Activated T-helper 9 cell treated with anti-CD3 and anti-CD28 coated beads, Interleukin-2, amount 50 U/mL, for 16 hours (primary cell): Measurements from ENCODE around the gene FGD4.

Source experiments
- DNase-seq: peaks from one replicate; pipeline ENCODE4 v3.0.0-alpha.2; 2020; ENCODE audit warnings: low read depth

The FGD4 gene

DNA sequence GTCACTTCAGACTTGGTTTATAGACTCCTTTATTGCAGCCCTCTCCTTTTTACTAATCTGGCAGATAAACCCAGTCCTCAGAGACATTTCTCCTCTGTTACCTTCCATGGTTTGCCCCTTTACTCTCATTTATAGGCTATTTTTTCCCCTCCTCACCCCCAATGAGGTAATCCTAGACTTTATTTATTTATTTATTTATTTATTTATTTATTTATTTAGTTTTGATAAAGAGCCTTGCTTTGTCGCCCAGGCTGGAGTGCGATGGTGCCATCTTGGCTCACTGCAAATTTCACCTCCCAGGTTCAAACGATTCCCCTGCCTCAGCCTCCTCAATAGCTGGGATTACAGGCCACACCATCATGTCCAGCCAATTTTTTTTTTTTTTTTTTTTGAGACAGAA lies 8.4 kb downstream of the FGD4 start:
- no peak for DNase-seq

DNA sequence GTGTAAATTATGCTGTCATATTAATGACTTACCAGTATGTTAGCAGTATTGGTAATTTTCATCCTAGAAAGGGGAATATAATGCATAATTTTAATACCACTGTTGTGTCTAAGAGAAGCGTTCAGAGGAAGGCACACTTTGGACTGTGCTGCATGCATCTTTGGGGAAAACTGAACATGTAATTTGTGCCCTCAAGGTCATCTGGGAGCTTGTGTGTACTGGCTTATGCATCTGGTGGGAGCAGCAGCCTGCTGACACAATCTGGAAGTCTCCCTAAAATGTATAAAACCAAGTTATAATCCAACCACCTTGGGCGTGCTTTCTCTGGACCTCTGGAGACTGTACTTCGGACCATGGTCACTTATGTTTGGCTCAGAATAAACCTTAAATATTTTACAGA lies 14.1 kb downstream of the FGD4 start:
- DNase-seq: no peak

DNA sequence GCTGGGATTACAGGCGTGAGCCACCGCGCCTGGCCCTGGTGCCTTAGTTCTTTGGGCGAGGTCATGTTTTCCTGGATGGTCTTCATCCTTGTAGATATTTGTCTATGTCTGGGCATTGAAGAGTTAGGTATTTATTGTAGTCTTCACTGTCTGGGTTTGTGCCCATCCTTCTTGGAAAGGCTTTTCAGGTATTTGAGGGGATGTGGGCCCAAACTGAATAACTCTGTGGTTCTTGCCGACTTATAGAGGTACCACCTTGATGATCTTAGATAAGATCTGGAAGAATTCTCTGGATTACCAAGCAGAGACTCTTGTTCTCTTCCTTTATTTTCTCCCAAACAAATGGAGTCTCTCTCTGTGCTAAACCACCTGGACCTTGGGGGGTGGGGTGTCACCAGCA lies 18.9 kb downstream of the FGD4 start:
- DNase-seq: no peak

DNA sequence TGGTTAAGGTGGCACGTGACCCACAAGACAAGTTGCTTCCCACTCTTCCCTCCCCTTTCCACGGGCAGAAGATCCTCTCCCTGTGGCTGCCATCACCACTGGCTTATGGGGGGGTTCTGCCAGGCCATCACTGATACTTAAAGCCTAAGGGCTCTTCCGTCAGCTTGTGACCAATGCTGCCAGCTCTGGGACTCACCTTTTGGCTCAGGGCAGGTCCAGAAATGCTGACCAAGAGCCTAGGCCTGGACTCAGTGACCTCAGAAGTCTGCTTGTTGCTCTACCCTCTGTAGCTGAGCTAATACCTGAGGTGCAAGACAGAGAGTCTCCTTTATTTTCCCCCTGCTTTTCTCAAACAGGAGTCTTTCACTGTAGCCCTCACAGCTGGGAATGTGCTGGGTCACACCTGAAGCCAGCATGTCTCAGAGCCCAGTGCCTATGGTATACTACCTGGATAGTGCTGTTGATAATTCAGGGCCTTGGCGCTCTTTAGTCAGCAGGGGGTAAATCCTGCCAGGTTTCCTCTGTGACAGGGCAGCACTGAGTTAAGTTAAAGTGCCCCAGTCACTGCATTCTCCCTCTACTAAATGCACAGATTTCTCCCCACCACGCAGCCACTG lies 19.7 kb downstream of the FGD4 start:
- no peak for DNase-seq

DNA sequence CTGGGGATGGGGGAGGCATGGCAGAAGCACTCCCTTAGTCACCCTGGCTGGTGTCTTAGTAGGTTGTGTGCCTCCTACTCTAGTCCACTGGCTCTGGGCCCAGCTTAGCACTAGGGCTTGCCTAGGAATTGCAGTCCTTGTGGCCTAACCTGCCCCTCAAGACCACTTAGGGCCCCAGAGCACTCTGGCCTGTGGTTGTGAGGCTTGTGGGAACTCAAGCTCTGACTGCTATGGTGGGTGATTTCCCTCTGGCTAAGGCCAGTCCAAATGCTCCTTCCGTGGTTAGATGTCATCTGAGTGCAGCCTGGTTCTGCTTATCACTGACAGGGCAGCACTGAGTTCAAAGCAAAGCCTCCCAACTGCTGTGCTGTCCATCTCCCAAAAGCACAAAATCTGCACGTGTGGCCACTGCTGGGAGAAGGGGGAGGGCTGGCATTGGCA lies 20.2 kb downstream of the FGD4 start:
- no peak for DNase-seq

DNA sequence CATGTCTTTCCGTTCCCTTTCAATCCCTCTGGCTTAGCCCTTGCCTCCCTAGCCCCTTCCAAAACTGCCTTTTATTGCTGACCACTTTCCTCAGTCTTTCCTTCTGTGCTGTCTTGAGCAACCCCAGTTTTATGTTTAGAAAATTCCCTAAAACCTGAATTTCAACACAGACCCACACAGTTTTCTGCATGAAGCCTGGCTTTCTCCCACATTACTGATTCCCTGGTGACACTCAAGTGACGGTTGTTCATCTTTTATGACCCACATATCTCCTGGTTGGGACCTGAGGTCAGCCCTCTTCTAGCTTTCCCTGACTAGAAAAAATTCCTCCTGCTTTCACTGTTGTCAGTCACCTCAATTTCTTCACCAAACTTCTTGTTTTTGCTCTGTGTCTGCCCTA lies 21.0 kb downstream of the FGD4 start:
- DNase-seq: no peak

DNA sequence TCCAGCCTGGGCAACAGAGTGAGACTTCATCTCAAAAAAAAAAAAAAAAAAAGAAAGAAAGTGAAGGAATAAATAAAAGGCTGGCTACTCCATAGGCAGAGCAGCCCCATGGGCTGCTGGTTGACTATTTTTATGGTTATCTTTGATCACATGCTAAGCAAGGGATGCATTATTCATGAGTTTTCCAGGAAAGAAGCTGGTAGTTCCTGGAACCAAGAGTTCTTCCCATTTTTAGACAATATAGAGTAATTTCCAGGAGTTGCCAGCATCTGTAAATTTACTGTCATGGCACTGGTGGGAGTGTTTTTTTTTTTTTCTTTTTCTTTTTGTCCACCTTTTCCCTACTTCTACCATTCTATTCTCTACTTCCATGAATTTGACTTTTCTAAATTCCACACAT lies 24.2 kb downstream of the FGD4 start:
- DNase-seq: no peak

DNA sequence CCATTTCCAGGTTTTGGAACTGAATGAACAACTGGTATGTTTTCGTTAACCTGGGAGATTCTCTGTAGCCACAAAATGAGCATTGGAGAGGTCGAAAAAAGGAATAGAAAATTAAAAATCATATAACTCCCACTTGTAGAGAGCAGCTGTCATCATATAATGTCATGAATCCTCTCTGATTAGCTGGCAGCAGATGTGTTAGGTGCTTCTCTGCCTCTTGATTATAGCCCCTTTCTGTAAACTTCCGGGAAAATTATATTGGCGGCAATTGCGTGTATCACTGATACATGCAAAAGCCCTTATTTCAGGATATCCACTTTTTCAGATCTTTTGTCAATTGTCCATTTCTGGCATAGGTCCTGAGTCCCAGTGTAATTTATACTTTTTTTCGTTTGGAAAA lies 31.7 kb downstream of the FGD4 start:
- no peak for DNase-seq

DNA sequence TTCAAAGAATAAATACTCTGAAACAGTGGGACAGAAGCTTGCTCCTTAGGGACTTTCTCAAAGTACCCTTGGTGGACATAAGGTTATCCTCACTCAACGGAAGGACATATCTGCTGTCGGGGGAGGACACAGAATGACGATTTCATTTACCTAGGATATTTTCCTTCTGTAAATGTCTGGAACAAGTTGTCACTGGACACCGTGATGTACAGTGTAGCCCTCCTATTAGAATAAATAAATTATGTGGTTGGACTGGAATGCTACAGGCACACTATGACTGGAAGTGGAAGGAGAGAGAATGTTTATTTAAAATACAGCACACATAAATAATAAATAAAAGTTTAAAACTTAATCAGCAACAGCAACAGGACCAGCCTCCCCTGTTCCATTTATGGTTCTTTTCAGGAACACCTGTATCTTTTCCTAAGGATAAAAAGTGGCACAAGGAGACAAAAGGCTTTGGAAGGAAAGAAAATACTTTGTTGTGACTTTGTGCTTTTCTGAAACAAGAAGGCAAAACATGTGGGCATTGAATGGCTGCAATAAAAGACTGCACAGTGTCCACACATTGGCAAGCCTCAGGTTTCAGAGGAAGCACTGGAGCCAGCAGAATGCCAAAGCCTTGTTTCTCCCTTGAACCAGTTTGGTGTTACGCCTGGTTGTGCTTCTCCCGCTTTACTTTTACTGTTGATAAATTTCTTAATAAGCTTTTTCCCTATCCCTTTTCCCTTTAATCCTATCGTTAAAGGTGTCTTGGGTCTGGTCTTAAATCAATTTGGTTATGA lies 36.8 kb downstream of the FGD4 start:
- DNase-seq: no peak

DNA sequence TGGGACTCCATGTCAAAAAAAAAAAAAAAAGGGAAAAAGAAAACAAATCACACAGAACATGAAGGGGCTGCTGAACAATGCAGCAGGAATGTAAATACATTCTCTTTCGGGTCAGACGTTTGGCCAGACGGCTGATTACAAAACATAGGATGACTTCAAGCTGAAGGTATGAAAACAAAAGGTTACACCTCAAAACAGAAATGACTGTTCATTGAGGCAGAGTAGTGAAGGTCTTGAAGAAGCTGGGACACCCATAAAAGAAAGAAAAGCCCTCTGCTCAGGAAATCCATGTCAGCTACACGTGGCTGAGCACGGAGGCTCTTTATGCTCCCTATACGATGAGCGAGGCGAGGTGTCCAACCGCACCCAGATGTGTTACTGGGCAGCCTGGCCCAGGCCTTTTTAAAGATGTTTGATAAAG lies 37.7 kb downstream of the FGD4 start:
- DNase-seq: no peak

DNA sequence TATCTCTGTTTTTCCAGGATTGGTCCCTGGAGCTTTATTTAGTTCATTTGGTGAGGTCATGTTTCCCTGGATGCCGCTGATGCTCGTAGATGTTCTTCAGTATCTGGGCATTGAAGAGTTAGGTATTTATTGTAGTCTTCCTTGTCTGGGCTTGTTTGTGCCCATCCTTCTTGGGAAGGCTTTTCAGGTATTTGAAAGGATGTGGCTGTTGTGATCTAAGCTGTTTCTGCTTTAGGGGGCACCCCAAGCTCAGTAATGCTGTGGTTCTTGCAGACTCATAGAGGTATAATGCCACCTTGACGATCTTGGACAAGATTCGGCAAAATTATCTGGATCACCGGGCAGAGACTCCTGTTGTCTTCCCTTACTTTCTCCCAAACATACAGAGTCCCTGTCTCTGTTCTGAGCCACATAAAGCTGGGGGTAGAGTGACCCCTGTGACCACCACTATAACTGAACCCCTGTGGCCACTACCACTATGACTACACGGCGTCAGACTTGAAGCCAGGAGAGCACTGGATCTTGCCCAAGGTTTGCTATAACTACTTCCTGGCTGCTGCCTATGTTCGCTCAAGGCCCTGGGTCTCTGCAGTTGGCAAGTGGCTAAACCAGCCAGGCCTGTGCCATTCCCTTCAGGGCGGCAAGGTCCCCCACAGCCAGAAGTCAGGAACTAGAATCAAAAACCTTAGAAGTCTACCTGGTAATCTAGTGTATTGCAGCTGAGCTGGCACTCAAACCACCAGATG lies 40.9 kb downstream of the FGD4 start:
- DNase-seq: no peak

DNA sequence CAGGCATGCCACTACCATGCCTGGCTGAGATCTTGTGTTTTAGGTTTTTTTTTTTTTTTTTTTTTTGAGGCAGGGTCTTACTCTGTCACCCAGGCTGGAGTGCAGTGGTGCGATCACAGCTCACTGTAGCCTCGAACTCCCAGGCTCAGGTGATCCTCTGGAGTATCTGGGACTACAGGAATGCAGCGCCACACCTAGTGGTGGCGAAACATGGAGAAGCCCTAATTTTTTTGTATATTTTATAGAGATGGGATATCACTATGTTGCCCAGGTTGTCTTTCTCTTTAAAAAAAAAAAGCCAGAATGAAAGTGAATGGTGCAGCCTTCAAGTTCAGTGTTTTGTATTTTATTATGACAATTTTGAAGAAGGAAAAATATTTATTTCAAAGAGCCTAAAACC lies 44.1 kb downstream of the FGD4 start:
- DNase-seq: no peak

DNA sequence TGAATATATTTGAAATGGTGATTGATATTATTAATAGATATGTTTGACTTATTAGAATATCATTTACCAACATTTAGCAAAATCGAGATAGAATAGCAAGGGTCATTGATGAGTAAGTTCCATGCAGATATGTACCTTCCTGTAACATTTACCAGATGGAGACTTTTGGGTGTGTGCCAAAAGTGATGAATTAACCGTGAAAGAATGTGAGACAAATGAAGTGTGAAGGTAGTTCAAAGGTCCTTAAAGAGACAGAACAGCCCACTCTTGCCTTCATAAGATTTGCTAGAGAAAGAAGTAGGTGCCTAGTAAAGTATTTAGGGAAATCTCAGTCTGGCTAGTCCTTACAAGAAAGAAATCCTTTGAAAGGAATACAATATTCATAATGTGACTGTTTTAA lies 45.5 kb downstream of the FGD4 start:
- no peak for DNase-seq

DNA sequence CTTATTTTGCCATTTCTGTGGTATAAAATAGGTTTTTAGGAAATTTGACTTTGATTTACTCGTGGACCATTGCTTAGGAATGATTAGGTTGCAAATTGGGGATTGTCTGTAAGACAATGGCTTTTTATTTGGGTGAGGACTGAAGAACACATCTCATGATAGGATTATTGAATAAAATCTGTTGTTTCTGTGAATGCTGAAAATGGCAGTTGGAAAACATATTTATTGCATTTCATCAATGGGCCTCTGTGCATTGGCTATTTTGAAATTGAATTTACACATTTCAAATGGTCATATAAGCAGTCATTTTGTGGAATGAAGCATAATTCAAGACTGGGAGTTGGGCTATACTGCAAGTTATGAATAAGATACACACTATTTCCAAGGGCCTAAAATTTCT lies 46.0 kb downstream of the FGD4 start:
- DNase-seq: no peak

DNA sequence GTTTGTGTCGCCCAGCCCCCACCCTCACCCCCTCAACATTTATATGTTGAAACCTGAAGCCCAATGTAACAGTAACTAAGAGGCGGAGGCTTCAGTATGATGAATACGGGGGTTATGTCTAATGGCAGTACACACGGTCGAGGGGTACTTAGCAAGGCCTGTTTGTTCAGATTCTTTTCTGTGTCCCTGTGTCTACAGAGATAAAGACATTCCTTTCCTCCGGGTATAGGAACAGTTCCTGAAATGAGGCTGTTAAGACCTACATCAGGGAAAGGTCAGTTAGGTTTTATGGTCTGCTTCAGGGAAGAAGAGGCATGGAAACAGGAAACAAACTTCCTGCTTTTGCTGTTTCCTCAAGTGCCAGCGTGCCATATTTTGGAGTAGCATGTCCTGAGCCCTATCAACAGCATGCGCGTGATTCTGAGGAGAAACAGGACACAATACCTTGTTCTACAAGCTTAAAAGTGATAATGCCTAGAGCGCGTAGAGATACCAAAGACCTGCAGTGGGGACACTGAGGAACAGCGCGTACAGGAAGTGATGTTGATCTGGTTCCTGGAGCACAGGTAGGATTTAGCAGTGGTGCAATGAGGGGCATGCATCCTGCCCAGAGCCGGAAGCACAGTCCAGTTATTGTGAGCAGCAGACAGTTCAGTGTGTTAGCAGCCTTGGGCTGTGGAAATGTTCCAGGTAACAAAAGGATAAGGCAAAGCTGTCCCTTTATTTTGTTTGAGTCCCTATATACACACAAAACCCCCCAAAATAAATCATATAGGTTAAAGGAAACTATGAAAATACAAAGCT lies 47.2 kb downstream of the FGD4 start:
- no peak for DNase-seq

DNA sequence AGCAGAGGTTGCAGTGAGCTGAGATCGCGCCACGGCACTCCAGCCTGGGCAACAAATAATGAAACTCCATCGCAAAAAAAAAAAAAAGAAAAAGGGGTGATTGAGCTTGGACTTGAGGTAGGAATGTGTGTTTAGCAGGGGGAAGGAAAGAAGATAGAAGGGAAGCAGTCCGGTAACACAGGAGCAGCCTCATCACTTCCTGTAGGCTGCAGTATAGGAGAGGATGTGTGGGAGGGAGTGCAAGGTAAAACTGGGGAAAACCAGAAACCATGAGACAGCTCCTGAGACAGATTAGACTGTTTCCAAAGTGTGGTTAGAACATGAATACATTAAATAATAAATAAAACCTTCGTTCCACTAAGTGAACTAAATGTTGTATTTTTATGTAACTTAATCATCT lies 49.2 kb downstream of the FGD4 start:
- no peak for DNase-seq

DNA sequence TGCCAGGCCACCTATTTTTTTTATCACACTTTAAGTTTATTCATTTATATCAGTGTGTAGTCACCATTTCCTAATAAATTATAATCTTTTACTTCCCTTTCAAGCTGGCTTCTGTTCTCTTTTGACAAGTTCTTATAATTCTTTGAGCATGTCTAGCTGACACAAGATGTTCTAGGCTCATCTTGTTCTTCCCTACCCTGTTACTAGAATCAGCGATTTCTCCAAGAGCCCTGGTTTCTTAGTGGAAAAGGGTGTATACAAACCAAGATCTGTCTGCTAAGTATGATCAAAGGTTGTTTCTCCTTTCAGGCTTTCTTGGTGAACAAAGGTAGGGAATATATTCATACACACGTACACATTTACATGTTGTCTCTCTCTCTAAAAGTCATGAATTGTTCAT lies 51.0 kb downstream of the FGD4 start:
- DNase-seq: no peak

DNA sequence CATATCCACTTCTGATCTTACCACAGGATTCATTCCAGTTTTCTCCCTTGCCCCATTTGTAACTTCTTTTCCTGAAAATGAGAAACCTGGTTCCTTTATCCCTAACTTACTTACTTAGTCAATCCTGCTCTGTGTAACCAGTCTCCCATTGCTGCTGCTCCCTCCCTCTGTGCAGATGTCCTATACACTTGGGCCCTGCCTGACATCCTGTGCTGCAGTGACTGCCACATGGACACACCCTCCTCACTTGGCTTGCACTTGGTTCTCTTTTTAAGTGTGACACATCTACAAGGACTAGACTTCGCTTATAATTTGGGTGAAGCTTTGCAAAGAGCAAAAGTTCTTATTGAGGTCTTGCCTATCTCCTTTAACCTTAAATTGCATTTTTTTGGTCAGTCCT lies 51.4 kb downstream of the FGD4 start:
- no peak for DNase-seq

DNA sequence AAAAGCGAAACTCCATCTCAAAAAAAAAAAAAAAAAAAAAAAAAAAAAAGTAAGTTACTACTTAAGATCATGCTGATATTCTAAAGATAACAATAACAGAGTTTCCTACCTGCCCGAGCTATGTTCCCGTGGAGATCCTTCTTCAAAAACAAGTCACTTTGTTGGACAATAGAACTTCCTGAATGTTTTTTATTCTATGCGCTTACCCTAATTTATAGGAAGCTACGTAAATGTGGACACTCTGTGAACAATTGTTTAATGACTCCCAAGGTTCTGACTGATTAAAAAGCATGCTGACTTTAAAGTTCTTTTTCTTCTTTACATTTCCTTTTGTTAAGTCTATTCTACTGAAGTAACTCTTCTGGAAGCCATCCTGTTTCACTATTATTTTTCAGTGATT lies 52.5 kb downstream of the FGD4 start:
- DNase-seq: no peak

DNA sequence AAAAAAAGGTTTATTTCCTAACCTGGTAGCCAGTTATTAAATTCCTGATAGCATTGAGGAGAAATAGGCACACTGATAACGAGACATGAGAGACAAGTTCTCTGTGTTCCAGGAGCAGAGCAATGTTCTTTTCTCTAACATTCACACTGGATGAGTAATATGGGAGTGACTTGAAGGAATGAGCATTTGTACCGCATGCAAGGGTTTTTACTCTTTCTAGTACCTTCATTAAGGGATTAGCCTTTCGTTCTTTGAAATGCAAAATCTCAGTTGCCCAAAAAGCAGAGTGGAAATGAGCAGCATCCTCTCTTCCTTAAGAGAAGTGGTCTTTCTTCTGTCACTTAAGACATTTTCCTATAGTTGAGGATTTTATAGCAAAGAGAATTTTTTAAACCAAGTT lies 54.7 kb downstream of the FGD4 start:
- DNase-seq: no peak

DNA sequence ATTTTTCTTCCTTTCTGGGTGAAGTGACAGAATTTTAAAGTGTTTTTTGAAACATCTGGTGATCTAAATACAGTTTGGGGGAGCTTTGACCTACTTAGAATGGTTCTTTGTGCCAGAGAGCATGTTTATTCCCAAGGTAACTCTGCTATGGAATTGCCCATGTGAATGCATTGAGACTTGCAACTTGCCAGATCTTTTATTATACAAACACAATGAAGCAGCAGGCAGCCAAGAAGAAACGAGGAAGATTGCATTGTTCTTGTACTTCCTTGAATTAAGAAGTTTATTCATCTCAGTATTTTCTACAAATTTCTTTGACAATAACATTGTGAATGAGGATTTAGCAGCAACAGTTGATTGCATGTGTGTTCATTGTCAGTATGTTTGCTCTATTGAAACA lies 55.5 kb downstream of the FGD4 start:
- no peak for DNase-seq

DNA sequence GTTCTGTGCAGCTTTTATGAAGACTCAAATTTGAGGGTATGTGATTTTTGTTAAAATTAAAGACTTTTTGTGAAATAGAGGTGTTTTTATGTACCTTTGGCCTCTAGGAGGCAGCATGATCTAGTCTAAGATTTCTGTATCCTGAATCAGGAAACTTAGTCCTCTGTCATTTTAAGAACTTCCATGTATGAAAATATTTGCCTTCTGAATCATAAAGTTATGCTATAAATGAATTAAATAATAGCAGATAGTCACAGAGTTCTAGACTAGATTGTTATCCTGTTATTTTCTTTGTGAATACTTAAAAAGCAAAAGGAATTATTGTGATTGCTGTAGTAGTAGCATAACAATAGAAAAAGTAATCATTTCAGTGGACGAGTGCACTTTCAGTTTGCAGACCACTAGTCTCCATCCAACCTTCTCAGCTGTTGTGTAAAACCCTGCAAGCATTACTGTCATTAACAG lies 56.3 kb downstream of the FGD4 start:
- DNase-seq: no peak
